ENCODE results near the gene USP8.
"Not testable (repeated sequence)": the region's sequence is repeated elsewhere in the genome, so short reads cannot be mapped to it uniquely, and the experiment has no call there.

Gene USP8

DNA sequence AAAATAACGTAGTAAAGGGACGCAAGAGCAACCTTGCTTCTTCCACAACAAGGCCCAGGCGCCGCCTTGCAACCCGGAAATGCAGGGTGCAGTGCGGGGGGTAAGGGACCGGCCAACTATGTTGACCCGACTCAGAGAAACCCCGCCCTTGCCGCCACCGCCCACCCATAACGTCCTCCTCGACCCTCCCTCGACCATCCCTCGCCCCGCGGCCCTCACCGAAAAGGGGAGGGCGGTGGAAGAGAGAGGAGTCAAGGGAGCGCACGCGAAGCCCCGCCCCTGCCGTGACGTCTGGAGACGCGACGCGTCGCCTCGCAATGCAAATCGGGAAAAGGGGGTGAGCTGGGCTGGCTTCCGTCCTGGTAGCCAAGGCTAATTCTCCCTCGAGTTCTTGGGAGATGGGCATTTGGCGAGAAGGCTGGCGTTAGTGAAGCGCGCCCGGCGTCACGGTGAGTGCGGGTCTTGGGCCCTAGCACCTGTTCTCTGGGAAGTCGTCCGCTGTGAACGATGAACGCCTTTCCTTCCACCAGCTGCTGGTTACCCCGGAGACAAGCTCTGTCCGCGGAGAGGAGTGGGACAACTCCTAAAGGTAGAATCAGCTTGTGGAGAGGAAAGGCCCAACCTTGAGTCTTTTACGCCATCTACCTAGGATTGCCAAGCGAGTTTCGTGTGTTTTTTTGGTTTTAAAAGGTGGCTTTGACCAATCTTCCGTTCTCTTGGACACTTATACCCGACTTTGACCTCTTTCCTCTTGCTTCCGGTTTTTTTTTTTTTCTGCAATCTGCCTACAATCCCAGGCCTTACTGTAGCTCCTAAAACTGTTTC lies at the start of gene USP8:
USP8 (plus strand) TSS at position 340 of the 825 bp plus-strand sequence. CDS start 14,669 bp downstream, outside the sequence.
- peak; percentile 97 for DNase-seq (ENCODE audit: low read depth, low spot score)

DNA sequence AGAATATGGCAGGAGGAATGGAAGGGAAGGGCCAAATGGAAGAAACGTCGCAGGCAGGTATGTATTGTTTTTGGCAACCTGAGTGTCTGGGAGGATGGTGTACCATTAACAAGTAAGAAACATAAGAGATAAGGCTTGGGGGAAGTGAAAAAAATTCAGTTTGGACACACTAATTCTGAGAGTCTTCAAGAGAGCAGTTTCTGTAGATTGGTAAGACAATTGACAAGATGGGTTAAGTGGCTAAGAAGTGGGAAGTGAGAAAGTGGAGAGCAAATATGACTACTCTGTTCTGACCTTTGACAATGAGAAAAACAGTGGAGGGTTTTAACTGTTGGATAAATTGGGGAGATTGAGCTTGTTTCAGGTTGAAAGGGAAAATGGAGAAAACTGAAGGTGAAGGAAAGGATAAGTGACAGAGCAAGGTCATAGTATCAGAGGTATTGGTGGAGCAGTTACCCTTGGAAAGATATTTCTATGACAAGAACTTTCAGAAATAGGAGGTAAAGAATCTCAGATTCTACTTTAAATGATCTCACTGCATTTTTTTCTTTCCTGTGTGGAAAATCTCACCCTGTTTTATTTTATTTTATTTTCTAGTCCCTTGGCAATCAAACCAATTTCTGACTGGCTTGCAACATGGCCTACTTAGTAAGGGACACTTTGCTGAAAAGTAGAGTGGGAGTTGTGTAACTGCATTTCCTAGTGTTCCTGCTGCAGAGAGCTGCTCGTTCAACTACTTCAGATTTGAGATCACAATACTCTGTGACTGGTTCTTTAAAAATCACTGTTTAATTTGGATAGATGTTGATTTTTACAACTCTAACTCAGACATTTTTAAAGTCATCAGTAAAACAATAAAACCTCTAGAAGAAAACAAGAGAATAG lies 46.1 kb upstream of the USP8 start:
- DNase-seq (ENCODE audit: low read depth, low spot score), result no peak

- no peak for DNase-seq (ENCODE audit: low read depth, low spot score)
Observed at GRCh38 chr15:50378776-50379175, 45.4 kb upstream of the USP8 start.

- not testable (repeated sequence) for DNase-seq (ENCODE audit: low read depth, low spot score)
Observed at GRCh38 chr15:50379413-50379812, 44.8 kb upstream of the USP8 start.

DNA sequence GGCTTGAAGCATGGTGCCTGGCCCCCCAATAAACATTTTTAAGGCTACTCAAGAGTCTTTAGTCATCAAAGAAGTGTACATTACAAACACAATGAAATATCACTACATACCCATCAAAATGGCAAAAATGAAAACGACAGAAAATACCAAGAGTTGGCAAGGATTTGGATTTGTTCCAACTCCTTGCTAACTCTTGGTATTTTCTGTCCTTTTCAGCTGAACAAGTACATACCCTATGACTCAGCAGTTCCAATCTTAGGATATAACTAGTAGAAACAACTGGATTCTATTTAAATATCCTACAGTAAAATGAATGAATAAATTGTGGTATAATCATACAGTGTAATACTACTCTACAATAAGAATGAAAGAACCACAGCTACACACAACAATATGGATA lies 44.1 kb upstream of the USP8 start:
- DNase-seq (ENCODE audit: low read depth, low spot score), result no peak

DNA sequence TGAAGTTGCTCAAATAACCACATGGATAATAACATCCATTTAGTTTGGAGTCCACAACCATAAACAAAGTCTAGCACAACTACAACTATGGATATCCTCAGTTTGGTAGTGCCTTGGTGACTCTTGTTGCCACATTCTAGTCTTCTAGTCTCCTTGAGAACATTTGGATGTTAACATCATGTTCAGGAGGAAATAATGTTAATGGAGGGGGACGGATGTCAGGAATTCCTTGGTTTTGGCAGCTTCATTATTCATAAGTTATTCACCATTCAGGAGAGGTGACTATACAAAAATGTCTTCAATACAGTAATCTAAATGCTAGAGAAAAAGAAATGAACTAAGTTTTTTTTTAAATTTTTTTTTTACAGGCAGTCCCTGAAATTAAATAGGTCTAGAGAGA lies 42.8 kb upstream of the USP8 start:
- no peak for DNase-seq (ENCODE audit: low read depth, low spot score)

DNA sequence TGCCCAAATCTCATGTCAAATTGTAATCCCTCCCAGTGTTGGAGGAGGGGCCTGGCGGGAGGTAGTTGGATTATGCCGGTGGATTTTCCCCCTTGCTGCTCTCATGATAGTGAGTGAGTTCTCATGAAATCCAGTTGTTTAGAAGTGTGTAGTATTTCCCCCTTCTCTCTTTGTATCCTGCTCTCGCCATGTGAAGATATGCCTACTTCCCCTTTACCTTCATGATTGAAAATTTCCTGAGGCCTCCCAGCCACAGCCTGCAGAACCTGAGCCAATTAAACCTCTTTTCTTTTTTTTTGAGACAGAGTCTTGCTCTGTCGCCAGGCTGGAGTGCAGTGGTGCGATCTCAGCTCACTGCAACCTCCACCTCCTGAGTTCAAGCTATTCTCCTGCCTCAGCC lies 41.8 kb upstream of the USP8 start:
- not testable (repeated sequence) for DNase-seq (ENCODE audit: low read depth, low spot score)

GRCh38 chr15:50390554-50391264 lies 33.5 kb upstream of the USP8 start:
- no peak for DNase-seq (ENCODE audit: low read depth, low spot score)

GRCh38 chr15:50391561-50391960 lies 32.6 kb upstream of the USP8 start:
- not testable (repeated sequence) for DNase-seq (ENCODE audit: low read depth, low spot score)

GRCh38 chr15:50411870-50412269 lies 12.3 kb upstream of the USP8 start:
- no peak for DNase-seq (ENCODE audit: low read depth, low spot score)

DNA sequence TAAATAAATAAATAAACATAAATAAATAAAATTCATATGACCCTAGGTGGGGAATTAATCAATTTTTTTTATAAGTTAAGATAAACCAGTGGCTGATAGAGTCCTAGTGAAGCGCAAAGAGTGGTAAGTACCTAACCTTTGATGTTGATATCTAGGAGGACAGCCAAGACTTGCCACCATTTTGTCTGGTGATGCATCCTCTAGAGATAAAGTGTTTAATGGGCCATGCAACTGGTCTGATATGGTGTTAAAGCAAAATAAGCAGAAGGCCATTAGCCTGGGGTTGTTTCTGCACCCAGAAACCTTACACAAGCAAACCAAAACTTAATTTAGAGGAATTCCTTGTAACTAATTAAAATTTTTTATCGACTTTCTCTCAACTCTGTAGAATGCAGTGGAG lies 9.6 kb upstream of the USP8 start:
- no peak for DNase-seq (ENCODE audit: low read depth, low spot score)

GRCh38 chr15:50415752-50416404 lies 8.3 kb upstream of the USP8 start:
- no peak for DNase-seq (ENCODE audit: low read depth, low spot score)

GRCh38 chr15:50416890-50417289 lies 7.3 kb upstream of the USP8 start:
- no peak for DNase-seq (ENCODE audit: low read depth, low spot score)

DNA sequence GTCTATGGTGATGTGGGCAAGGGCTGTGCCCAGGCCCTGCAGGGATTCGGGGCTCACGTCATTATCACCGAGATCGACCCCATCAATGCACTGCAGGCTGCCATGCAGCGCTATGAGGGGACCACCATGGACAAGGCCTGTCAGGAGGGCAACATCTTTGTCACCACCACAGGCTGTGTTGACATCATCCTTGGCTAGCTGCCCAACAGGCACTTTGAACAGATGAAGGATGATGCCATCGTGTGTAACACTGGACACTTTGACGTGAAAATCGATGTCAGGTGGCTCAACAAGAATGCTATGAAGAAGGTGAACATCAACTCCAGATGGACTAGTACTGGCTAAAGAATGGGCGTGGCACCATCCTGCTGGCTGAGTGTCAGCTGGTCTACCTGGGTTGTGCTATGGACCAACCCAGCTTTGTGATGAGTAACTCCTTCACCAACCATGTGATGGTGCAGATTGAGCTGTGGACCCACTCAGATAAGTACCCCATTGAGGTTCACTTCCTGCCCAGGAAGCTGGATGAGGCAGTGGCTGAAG lies 6.1 kb upstream of the USP8 start:
- no peak for DNase-seq (ENCODE audit: low read depth, low spot score)

DNA sequence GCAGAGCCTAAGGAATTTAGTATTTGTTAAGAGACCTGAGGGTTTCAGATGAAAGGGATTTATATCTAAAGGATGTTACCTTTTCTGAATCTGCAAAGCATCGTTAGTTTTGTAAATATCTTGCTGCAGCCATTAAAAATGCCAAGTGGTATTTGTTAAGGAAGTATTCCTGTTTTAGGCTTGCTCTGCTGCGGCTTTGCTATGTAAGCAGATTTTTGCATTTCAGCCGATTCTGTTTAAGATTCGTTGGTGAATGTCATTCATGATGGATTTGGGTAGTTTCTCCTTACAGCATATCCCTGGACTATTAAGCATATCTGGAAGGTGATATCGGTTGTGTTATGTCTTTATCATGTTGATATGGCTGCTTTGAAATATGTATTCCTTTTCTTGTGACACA lies 1.0 kb downstream of the USP8 start:
- no peak for DNase-seq (ENCODE audit: low read depth, low spot score)

DNA sequence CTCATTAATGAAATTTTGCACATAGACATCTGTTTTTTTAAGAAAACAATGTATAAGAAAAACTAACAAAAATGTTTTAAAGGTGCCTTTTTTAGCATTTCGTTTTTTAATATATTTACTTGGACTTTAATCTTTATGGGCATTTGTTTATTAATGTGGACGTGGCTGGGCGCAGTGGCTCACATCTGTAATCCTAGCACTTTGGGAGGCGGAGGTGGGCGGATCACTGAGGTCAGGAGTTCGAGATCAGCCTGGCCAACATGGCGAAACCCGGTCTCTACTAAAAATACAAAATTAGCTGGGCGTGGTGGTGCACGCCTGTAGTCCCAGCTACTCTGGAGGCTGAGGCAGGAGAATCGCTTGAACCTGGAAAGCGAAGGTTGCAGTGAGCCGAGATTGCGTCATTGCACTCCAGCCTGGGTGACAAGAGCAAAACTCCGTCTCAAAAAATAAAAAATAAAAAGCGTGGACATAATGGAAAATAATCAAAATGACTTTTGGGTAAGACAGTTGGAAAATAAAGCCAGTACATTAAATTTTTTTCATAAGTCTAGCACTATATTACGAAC lies 1.6 kb downstream of the USP8 start:
- DNase-seq (ENCODE audit: low read depth, low spot score), result not testable (repeated sequence)

GRCh38 chr15:50426428-50426827 lies 2.2 kb downstream of the USP8 start:
- DNase-seq (ENCODE audit: low read depth, low spot score), result no peak

DNA sequence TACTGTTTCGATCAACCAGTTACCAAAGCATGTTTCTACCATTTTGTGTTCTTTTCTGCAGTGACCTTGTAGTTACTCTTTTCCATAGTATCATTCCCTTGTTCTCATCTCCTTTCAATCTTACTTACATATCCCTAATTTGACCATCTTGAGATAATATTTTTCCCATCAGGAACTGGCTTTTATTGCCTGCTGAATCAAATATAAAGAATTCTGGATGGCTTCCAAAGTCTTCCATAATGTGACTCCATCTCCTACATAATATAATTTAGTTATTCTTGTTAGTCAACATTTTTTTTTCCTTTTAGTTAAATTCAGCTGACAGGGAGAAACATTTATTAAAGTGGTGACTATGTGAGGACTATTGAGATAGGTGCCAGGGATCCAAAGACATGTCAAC lies 7.0 kb downstream of the USP8 start:
- no peak for DNase-seq (ENCODE audit: low read depth, low spot score)

DNA sequence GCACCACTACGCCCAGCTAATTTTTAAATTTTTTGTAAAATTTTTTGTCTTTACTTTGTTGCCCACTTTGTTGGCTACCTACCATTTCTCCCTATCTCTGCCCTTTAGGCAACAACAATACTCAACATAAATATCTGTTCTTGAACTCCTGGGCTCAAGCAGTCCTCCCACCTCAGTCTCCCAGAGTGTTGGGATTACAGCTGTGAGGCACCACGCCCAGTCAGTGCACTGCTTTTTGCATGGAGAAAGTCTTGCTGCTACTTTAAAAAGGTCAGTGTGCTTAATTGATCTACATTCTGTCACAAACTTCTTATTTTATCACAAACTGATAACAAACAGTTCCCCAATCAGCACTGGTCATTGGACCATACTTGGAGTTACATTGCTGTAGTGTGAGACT lies 8.0 kb downstream of the USP8 start:
- DNase-seq (ENCODE audit: low read depth, low spot score), result no peak

- DNase-seq (ENCODE audit: low read depth, low spot score), result no peak
Observed at GRCh38 chr15:50435772-50436171, 11.6 kb downstream of the USP8 start.

- DNase-seq (ENCODE audit: low read depth, low spot score), result no peak
Observed at GRCh38 chr15:50438251-50438650, 14.0 kb downstream of the USP8 start.
